ENCODE measurements around the gene KIF16B. TPM values are rescaled to one million over a fixed set of nuclear protein-coding genes. Genes with fewer than 3 reads are reported as not detected.
A peak's percentile ranks its signal among the peaks of the same experiment; 100 is the strongest.

Gene KIF16B
- total and polyA plus RNA-seq, 4 experiments from 2014 or later, result 3.2 to 12.0 (median 10.0) TPM

GRCh38 chr20:16451001-16451400 lies 122.2 kb downstream of the KIF16B start:
- ChIA-PET CTCF (ENCODE audit: partially characterized antibody) (interaction anchor here (0.6 to 2.0 kb wide), 2 partner anchors 25 to 1566 kb away, joined by 4 to 5 read pairs; no protein-coding TSS in a partner anchor), POLR2A (ENCODE audit: partially characterized antibody) (no interaction called here)
- Mint-ChIP-seq H3K4me3 (no peak overlapping the region), H3K27ac (no peak overlapping the region), H3K27me3 (no peaks in the 10 kb centered on the region), H3K36me3 (peaks cover 12 to 30% of the 10 kb centered on the region in 2 donors), H3K9me3 (peaks cover 0 to 3% (median 0%) of the 10 kb centered on the region in 8 donors), H3K4me1 (no peaks in the 10 kb centered on the region)
- DNase-seq, result no peak
- H3K27ac ChIP-seq (ENCODE audit: low read depth, low read length), result no peak overlapping the region
- H3K36me3 ChIP-seq (ENCODE audit: insufficient read depth, low read length), result no peaks in the 10 kb centered on the region
- H3K4me3 ChIP-seq (ENCODE audit: low read length in 2 of 2), result no peak overlapping the region
- H3K4me1 ChIP-seq (ENCODE audit: insufficient read depth, low read length), result no peaks in the 10 kb centered on the region
- H3K27me3 ChIP-seq (ENCODE audit: insufficient read depth, low read length), result no peaks in the 10 kb centered on the region
- intact Hi-C loops (cut with micrococcal nuclease), result no loop called here
- H3K9me3 ChIP-seq (ENCODE audit: control insufficient read depth in 1 of 2, low read length in 2 of 2), result no peaks in the 10 kb centered on the region

- Mint-ChIP-seq H3K27ac (no peak overlapping the region), H3K4me1 (no peaks in the 10 kb centered on the region), H3K36me3 (peaks cover 12 to 38% of the 10 kb centered on the region in 2 donors), H3K4me3 (no peak overlapping the region), H3K27me3 (no peaks in the 10 kb centered on the region), H3K9me3 (peaks cover 0 to 3% (median 0%) of the 10 kb centered on the region in 8 donors)
- H3K9me3 ChIP-seq (ENCODE audit: control insufficient read depth in 1 of 2, low read length in 2 of 2), result no peaks in the 10 kb centered on the region
- H3K36me3 ChIP-seq (ENCODE audit: insufficient read depth, low read length), result no peaks in the 10 kb centered on the region
- ChIA-PET CTCF (ENCODE audit: partially characterized antibody) (no interaction called here), POLR2A (ENCODE audit: partially characterized antibody) (no interaction called here)
- DNase-seq, result no peak
- H3K27me3 ChIP-seq (ENCODE audit: insufficient read depth, low read length), result no peaks in the 10 kb centered on the region
- H3K4me1 ChIP-seq (ENCODE audit: insufficient read depth, low read length), result no peaks in the 10 kb centered on the region
- no peak overlapping the region for H3K4me3 ChIP-seq (ENCODE audit: low read length in 2 of 2)
- intact Hi-C loops (cut with micrococcal nuclease), result no loop called here
- H3K27ac ChIP-seq (ENCODE audit: low read depth, low read length), result no peak overlapping the region
These were observed 126.3 kb downstream of the KIF16B start for GRCh38 chr20:16446991-16447390.

GRCh38 chr20:16446246-16446645 lies 127.0 kb downstream of the KIF16B start:
- Histone ChIP-seq H3K4me3 (ENCODE audit: low read length in 2 of 2) (no peak overlapping the region), H3K36me3 (ENCODE audit: insufficient read depth, low read length) (no peaks in the 10 kb centered on the region), H3K4me1 (ENCODE audit: insufficient read depth, low read length) (no peaks in the 10 kb centered on the region), H3K27me3 (ENCODE audit: insufficient read depth, low read length) (no peaks in the 10 kb centered on the region), H3K9me3 (ENCODE audit: control insufficient read depth in 1 of 2, low read length in 2 of 2) (no peaks in the 10 kb centered on the region), H3K27ac (ENCODE audit: low read depth, low read length) (no peak overlapping the region)
- ChIA-PET POLR2A (ENCODE audit: partially characterized antibody) (no interaction called here), CTCF (ENCODE audit: partially characterized antibody) (no interaction called here)
- H3K36me3 Mint-ChIP-seq, result peaks cover 12 to 41% of the 10 kb centered on the region in 2 donors
- H3K27ac Mint-ChIP-seq, result no peak overlapping the region
- H3K9me3 Mint-ChIP-seq, result peaks cover 0 to 3% (median 0%) of the 10 kb centered on the region in 8 donors
- peaks cover 0 to 2% (median 1%) of the 10 kb centered on the region in 4 donors for H3K4me1 Mint-ChIP-seq
- intact Hi-C loops (cut with micrococcal nuclease), result no loop called here
- DNase-seq, result no peak
- no peak overlapping the region for H3K4me3 Mint-ChIP-seq
- no peaks in the 10 kb centered on the region for H3K27me3 Mint-ChIP-seq

- no peak overlapping the region for H3K4me3 Mint-ChIP-seq
- no peak overlapping the region for H3K27ac ChIP-seq (ENCODE audit: low read depth, low read length)
- no peaks in the 10 kb centered on the region for H3K36me3 ChIP-seq (ENCODE audit: insufficient read depth, low read length)
- no peak for DNase-seq
- no peaks in the 10 kb centered on the region for H3K9me3 ChIP-seq (ENCODE audit: control insufficient read depth in 1 of 2, low read length in 2 of 2)
- peaks cover 11 to 36% of the 10 kb centered on the region in 2 donors for H3K36me3 Mint-ChIP-seq
- no peaks in the 10 kb centered on the region for H3K27me3 Mint-ChIP-seq
- H3K27ac Mint-ChIP-seq, result no peak overlapping the region
- ChIA-PET POLR2A (ENCODE audit: partially characterized antibody) (no interaction called here), CTCF (ENCODE audit: partially characterized antibody) (no interaction called here)
- intact Hi-C loops (cut with micrococcal nuclease), result no loop called here
- H3K4me1 Mint-ChIP-seq, result peaks cover 0 to 9% (median 4%) of the 10 kb centered on the region in 4 donors
- peaks cover 0 to 5% (median 0%) of the 10 kb centered on the region in 8 donors for H3K9me3 Mint-ChIP-seq
- H3K4me3 ChIP-seq (ENCODE audit: low read length in 2 of 2), result no peak overlapping the region
- H3K27me3 ChIP-seq (ENCODE audit: insufficient read depth, low read length), result no peaks in the 10 kb centered on the region
- no peaks in the 10 kb centered on the region for H3K4me1 ChIP-seq (ENCODE audit: insufficient read depth, low read length)
These were observed 127.8 kb downstream of the KIF16B start for GRCh38 chr20:16445482-16445881.

- H3K27ac Mint-ChIP-seq, result no peak overlapping the region
- H3K9me3 Mint-ChIP-seq, result peaks cover 0 to 9% (median 2%) of the 10 kb centered on the region in 8 donors
- peaks cover 10 to 42% of the 10 kb centered on the region in 2 donors for H3K36me3 Mint-ChIP-seq
- no peaks in the 10 kb centered on the region for H3K27me3 Mint-ChIP-seq
- no peak for DNase-seq
- H3K4me1 Mint-ChIP-seq, result peaks cover 7 to 21% (median 12%) of the 10 kb centered on the region in 4 donors
- no peaks in the 10 kb centered on the region for H3K4me1 ChIP-seq (ENCODE audit: insufficient read depth, low read length)
- ChIA-PET POLR2A (ENCODE audit: partially characterized antibody) (no interaction called here), CTCF (ENCODE audit: partially characterized antibody) (no interaction called here)
- H3K27me3 ChIP-seq (ENCODE audit: insufficient read depth, low read length), result no peaks in the 10 kb centered on the region
- intact Hi-C loops (cut with micrococcal nuclease), result no loop called here
- H3K9me3 ChIP-seq (ENCODE audit: control insufficient read depth in 1 of 2, low read length in 2 of 2), result no peaks in the 10 kb centered on the region
- H3K4me3 Mint-ChIP-seq, result no peak overlapping the region
- no peaks in the 10 kb centered on the region for H3K36me3 ChIP-seq (ENCODE audit: insufficient read depth, low read length)
- no peak overlapping the region for H3K27ac ChIP-seq (ENCODE audit: low read depth, low read length)
- H3K4me3 ChIP-seq (ENCODE audit: low read length in 2 of 2), result no peak overlapping the region
These were observed 129.0 kb downstream of the KIF16B start for GRCh38 chr20:16444057-16444777.

GRCh38 chr20:16441546-16442164 lies 131.6 kb downstream of the KIF16B start:
- H3K9me3 ChIP-seq (ENCODE audit: control insufficient read depth in 1 of 2, low read length in 2 of 2), result no peaks in the 10 kb centered on the region
- Mint-ChIP-seq H3K36me3 (peaks cover 10 to 45% of the 10 kb centered on the region in 2 donors), H3K4me1 (peaks cover 7 to 21% (median 12%) of the 10 kb centered on the region in 4 donors), H3K27me3 (no peaks in the 10 kb centered on the region), H3K4me3 (peak overlapping the region in 1 of 8 donors; percentile 4), H3K9me3 (peaks cover 0 to 12% (median 3%) of the 10 kb centered on the region in 8 donors), H3K27ac (no peak overlapping the region)
- no peak for DNase-seq
- no peaks in the 10 kb centered on the region for H3K27me3 ChIP-seq (ENCODE audit: insufficient read depth, low read length)
- H3K4me3 ChIP-seq (ENCODE audit: low read length in 2 of 2), result no peak overlapping the region
- ChIA-PET CTCF (ENCODE audit: partially characterized antibody) (no interaction called here), POLR2A (ENCODE audit: partially characterized antibody) (no interaction called here)
- no peaks in the 10 kb centered on the region for H3K36me3 ChIP-seq (ENCODE audit: insufficient read depth, low read length)
- intact Hi-C loops (cut with micrococcal nuclease), result no loop called here
- no peaks in the 10 kb centered on the region for H3K4me1 ChIP-seq (ENCODE audit: insufficient read depth, low read length)
- H3K27ac ChIP-seq (ENCODE audit: low read depth, low read length), result no peak overlapping the region

- Mint-ChIP-seq H3K27me3 (no peaks in the 10 kb centered on the region), H3K4me1 (peaks cover 7 to 21% (median 12%) of the 10 kb centered on the region in 4 donors), H3K27ac (no peak overlapping the region), H3K36me3 (peaks cover 10 to 53% of the 10 kb centered on the region in 2 donors), H3K4me3 (no peak overlapping the region), H3K9me3 (peaks cover 0 to 12% (median 3%) of the 10 kb centered on the region in 8 donors)
- no peaks in the 10 kb centered on the region for H3K36me3 ChIP-seq (ENCODE audit: insufficient read depth, low read length)
- POLR2A ChIA-PET (ENCODE audit: partially characterized antibody), result no interaction called here
- DNase-seq, result no peak
- H3K27ac ChIP-seq (ENCODE audit: low read depth, low read length), result no peak overlapping the region
- CTCF ChIA-PET (ENCODE audit: partially characterized antibody), result no interaction called here
- intact Hi-C loops (cut with micrococcal nuclease), result no loop called here
- no peaks in the 10 kb centered on the region for H3K27me3 ChIP-seq (ENCODE audit: insufficient read depth, low read length)
- H3K4me3 ChIP-seq (ENCODE audit: low read length in 2 of 2), result no peak overlapping the region
- no peaks in the 10 kb centered on the region for H3K4me1 ChIP-seq (ENCODE audit: insufficient read depth, low read length)
- H3K9me3 ChIP-seq (ENCODE audit: control insufficient read depth in 1 of 2, low read length in 2 of 2), result no peaks in the 10 kb centered on the region
These were observed 132.6 kb downstream of the KIF16B start for GRCh38 chr20:16440686-16441085.
